Astrocyte of the spinal cord (primary cell): Measurements from ENCODE around the gene RPS6KA3.

Experiments used
- DNase-seq: peaks from one replicate; pipeline ENCODE4 v3.0.0; 2011; ENCODE audit warnings: low read depth, low spot score
- H3K4me3 ChIP-seq: 2 replicates; pipeline ENCODE4 v1.5.1; 2011; ENCODE audit warnings: low read depth, mild to moderate bottlenecking, low read length, moderate library complexity
- in situ Hi-C: cut with HindIII; loops from 2 replicates; pipeline ENCODE4 v1.10.0; 2017; ENCODE audit warnings: low sequenced_read_pairs
- TF ChIP-seq, protein P1 (sequence below): IDR thresholded peaks from 2 replicates; pipeline ENCODE4 v1.5.1; 2012; ENCODE audit warnings: low read depth, mild to moderate bottlenecking, low read length, inconsistent platforms

RPS6KA3 gene

GRCh38 chrX:20101934-20102581 is 164.7 kb downstream of the RPS6KA3 start:
- in situ Hi-C loops, result no loop called here
- TF ChIP-seq, protein P1, sequence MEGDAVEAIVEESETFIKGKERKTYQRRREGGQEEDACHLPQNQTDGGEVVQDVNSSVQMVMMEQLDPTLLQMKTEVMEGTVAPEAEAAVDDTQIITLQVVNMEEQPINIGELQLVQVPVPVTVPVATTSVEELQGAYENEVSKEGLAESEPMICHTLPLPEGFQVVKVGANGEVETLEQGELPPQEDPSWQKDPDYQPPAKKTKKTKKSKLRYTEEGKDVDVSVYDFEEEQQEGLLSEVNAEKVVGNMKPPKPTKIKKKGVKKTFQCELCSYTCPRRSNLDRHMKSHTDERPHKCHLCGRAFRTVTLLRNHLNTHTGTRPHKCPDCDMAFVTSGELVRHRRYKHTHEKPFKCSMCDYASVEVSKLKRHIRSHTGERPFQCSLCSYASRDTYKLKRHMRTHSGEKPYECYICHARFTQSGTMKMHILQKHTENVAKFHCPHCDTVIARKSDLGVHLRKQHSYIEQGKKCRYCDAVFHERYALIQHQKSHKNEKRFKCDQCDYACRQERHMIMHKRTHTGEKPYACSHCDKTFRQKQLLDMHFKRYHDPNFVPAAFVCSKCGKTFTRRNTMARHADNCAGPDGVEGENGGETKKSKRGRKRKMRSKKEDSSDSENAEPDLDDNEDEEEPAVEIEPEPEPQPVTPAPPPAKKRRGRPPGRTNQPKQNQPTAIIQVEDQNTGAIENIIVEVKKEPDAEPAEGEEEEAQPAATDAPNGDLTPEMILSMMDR, result no peak
- no peak overlapping the region for H3K4me3 ChIP-seq
- no peak for DNase-seq
